HG02870 (cell line): ENCODE data around the gene GABPB2.
"Not testable (repeated sequence)": the region's sequence is repeated elsewhere in the genome, so short reads cannot be mapped to it uniquely, and the experiment has no call there.

ENCODE experiments used
- ATAC-seq: cut with Tn5 transposase; IDR thresholded peaks from one replicate; pipeline ENCODE4 v1.9.1; 2021; ENCODE audit warnings: mild to moderate bottlenecking, moderate library complexity; ENCODE audit not compliant: unreplicated experiment

Gene GABPB2

DNA sequence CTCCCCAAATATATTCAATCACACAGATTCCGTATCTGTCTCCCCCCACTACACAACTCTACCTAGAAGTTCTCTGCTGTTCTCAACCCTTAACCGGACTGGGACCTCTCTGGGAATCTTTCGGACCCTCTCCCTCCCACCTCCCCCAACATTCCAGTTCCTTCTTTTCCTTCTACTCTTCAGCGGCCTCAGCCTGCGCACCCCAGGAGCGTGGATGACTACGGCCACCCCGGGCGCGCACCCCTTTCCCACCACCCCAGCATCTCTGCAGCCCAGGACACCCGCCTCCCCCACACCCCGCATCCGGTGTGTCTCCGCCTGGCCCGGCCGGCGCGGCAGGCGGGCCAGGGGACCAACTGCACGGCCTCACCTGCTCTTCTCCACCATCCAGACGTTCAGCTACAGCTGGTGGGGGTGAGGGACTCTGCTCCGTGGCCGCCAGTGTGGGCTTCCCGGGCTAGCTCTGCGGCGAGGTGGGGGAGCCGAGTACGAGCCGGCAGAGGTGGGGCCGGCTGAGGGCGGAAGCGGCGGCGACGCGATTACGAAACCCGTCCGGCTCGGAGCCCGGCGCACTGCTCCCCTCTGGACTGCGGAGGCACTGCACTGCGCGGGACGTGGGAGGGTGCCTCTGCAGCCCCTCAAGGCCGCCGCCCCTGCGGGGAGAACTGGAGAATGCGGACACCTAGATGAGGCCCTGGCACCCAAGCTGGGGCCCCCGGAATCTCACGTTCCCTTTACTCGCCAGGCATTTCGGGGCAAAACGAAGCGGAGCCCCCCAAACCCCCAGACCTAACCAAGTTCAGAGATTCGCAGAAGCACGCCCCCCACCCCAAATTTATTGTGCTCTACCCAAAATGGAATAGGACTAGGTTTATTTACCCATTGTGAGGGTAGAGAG, 11.2 kb upstream of the GABPB2 start, which contains the start of gene CDC42SE1:
Gene CDC42SE1, minus strand, starts transcription at position 514 of the 898 bp plus-strand sequence. CDS start 3,892 bp downstream, outside the sequence.
- peak; percentile 78 for ATAC-seq

DNA sequence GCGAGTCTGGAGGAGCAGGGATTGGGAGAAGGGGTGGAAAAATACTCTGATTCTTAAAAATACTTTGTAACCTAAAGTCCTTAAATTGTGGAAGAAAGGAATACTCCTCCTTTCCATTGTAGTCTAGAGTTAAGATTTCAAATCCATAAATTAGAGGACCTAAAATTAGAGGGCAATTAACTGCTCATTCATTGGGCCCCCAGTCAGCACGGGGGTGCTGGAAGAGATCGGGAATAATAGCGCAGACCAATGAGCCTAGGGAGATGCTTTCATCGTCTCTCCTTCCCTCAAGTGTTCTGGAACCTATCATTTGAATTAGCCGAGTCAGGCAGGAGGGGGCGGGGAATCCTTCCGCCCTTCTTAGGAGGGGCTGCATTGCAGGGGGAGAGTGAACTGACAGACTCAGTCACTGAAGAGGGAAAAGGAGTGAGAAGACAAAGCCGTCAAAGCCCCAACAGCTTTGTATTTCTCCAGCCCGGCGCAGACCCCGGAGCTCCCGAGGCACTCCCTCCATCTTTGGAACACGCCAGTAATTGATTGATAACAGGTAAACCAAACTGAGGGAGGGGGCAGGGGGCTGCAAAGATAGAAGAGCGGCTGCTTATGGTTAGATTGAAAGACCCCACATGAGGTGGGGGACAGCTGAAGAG, 10.4 kb upstream of the GABPB2 start, which contains the start of gene MLLT11:
Gene MLLT11, plus strand, starts transcription at position 391 of the 650 bp plus-strand sequence. CDS start 6,828 bp downstream, outside the sequence.
- no peak for ATAC-seq

DNA sequence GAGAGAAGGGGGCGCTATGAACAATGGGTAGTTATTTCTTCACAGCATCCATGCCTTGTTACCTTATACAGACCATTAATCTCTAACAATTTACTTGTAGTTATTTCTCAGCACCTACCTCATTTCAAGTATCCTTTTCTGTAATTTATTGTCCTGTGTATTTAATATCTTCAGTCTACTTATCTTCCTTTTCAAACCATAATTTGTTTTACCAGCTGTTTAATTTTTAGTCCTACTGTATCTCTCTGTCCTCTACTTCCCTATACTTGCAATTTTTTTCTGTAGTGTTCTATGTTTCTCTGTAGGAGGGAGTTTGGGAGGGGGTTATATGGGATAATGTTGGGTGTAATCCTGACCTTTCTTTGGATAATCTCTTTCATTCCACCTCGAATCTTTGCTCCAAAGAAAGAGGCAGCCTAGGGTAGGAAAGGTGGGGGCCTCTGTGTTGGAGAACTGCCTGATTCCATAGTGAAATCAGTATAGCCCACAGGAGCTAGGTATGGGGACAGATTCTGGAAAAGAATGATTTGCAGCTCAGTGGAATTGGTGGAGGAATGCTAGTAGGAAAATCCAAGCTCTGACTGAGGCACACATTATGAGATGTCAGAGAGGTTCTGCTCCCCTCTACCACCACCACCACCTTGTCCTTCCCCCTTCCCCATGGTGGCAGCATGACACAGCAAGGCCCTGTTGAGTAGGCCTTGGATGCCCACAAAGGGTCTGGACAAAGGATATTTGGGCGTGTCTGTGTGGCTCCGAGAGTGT, 9.7 kb upstream of the GABPB2 start:
- ATAC-seq, result no peak

DNA sequence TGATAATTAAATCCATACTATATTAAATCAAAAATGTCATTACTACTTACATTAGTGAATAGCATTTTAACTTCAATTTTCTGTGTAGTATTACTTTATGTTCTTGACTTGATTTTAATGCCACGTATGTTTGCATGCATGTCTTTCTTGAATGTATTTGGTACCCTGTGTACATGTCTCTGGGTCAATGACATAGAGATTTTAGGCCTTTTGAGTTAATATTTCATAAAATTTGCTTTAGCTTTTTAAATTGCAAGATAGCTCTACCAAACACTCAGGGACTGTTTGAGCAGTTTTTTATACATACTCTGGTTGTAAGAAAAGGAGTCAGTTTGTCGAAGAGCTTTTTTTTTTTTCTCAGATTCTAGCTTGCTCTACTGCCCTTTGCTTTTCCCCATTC, 8.9 kb upstream of the GABPB2 start:
- ATAC-seq, result no peak

DNA sequence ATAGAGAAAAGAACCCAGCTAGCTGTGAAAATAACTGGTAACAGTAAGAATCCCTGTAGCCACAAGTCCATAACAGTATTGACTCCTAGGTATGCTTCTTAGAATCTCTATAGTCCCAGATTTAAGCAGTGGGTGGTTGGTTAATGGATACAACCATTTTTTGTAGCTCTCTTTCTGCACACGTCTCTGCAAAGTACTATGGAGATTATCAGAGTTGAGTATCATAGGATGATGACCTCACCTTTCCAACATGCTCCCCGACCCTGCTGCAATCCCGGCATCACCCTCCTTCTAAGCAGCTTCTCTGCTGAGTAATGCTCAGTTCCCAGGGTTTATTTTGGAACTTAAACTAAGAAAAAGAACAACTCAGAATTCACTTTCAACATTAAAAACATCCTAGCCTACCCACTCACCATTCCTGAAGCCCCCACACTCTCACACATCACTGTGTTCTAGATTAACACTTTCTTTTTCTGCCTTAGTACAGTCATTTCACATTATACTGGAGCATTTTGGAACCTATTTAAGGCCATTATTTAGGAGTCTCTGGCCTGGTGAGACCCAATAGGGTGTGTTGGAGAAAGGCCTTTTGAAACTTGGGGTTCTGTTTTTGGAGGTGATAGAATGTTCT, 7.7 kb upstream of the GABPB2 start:
- no peak for ATAC-seq

DNA sequence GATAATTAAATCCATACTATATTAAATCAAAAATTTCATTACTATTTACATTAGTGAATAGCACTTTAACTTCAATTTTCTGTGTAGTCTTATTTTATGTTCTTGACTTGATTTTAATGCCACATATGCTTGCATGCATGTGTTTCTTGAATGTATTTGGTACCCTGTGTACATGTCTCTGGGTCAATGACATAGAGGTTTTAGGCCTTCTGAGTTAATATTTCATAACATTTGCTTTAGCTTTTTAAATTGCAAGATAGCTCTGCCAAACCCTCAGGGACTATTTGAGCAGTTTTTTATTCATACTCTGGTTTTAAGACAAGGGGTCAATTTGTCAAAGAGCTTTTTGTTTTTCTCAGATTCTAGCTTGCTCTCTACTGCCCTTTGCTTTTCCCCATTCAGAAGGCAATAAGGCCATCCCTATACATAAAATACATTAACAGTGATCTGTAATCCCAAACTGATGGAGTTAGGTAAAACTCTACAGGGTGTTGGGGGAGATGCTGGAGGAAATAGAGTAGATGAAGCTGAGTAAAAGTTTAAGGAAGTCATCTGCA, 5.4 kb upstream of the GABPB2 start:
- no peak for ATAC-seq

DNA sequence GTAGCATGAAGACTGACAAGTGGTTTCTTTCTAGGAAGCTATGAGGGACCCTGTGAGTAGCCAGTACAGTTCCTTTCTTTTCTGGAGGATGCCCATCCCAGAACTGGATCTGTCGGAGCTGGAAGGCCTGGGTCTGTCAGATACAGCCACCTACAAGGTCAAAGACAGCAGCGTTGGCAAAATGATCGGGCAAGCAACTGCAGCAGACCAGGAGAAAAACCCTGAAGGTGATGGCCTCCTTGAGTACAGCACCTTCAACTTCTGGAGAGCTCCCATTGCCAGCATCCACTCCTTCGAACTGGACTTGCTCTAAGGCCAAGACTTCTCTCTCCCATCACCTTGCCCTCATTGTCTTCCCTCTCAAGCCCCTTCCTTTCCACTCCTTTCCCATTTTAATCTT, 3.4 kb upstream of the GABPB2 start:
- no peak for ATAC-seq

DNA sequence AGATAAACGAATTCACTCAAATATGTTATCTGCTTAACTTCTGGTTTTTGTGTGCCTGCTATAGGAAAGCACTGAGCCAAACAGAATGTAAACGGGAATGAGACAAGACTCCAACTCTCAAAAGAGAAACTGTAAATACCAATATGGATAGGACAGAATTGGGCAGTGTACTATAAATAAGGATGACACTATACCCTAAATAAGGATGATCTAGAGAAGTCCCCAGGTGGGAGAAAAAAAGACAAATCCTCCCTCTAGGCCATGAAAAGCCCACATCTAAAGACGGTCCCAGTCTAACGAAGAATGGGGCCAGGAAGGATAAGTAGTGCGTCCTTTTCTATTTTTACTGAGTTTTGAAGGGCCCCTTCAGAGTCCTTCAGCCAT, 1.5 kb upstream of the GABPB2 start:
- no peak for ATAC-seq

DNA sequence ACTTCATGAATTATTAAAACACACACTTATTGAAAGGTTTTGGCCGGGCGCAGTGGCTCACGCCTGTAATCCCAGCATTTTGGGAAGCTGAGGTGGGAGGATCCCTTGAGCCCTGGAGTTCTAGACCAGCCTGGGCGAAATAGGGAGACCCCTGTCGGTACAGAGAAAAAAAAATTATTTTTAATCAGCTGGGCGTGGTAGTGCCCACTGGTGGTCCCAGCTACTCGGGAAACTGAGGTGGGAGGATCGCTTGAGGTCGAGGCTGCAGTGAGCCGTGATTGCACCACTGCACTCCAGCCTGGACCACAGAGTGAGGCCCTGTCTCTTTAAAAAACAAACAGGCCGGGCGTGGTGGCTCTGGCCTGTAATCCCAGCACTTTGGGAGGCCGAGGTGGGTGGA, 1.7 kb downstream of the GABPB2 start:
- no peak for ATAC-seq

DNA sequence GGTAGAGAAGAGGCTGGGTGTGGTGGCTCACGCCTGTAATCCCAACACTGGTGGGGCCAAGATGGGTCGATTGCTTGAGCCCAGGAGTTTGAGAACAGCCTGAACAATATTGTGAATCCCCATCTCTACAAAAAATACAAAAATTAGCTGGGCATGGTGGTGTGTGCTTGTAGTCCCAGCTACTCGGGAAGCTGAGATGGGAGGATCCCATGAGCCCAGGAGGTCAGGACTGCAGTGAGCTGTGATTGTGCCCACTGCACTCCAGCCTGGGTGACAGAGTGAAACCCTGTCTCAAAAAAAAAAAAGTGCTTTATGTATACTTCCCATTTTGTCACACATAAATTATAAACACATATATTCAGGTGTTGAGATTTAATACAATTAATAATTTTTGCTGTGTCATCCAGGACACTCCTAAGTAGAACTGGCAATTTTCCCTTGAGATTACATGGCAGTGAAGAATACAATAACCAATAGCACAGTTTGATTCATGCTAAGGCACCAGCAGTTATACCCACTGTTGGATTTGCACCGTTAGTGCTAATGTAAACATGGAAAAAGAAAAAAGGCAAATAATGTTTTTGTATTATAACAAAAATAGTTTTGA, 15.5 kb downstream of the GABPB2 start:
- ATAC-seq, result no peak

DNA sequence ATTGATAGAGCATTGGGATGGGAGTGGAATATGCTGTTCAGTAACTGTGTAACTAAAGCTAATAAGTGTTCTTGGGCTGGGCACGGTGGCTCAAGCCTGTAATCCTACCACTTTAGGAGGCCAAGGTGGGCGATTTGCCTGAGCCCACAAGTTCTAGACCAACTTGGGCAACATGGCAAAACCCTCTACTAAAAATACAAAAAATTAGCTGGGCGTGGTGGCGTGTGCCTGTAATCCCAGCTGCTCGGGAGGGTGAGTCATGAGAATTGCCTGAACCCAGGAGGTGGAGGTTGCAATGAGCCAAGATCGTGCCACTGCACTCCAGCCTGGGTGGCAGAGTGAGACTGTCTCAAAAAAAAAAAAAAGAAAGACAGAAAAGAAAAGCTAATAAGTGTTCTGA, 26.9 kb downstream of the GABPB2 start:
- ATAC-seq, result not testable (repeated sequence)

DNA sequence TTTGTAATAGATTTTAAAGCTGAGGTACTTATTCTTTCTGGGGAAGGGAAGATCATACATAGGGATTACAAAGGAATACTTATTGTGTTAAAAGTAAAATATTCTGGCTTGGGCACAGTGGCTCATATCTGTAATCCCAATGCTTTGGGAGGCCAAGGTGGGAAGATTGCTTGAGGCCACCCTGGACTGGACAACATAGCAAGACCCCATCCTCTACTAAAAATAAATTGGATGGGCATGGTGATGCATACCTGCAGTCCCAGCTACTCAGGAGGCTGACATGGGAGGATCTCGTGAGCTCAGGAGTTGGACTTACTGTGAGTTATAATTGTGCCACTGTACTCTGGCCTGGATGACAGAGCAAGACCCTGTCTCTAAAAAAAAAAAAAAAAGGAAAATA, 27.6 kb downstream of the GABPB2 start:
- no peak for ATAC-seq

DNA sequence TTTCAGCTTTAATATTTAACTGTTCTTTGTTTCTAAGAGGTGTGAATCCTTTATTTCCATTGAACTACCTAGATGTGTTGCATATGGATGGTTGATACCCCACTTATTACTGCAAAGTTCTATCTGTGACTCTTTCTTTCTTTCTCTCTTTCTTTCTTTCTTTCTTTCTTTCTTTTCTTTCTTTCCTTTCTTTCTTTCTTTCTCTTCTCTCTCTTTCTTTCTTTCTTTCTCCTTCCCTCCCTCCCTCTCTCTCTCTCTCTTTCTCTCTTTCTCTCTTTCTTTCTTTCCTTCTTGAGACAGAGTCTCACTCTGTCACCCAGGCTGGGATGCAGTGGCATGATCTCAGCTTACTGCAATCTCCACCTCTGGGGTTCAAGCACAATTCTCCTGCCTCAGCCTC, 34.1 kb downstream of the GABPB2 start:
- ATAC-seq, result no peak

DNA sequence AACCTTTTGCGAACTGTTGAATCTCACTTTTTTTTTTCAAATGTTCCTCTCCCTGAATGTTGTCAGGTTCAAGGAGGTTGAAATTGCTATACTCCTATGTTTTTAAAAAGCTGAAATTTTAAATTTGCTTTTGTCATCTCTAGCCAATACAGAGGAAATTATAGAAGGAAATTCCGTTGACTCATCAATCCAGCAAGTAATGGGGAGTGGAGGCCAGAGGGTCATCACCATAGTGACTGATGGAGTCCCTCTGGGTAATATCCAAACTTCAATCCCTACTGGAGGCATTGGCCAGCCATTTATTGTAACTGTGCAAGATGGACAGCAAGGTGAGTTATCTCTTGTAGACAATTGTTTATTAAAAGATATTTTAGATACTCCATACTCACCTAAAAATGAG, 36.3 kb downstream of the GABPB2 start:
- no peak for ATAC-seq

DNA sequence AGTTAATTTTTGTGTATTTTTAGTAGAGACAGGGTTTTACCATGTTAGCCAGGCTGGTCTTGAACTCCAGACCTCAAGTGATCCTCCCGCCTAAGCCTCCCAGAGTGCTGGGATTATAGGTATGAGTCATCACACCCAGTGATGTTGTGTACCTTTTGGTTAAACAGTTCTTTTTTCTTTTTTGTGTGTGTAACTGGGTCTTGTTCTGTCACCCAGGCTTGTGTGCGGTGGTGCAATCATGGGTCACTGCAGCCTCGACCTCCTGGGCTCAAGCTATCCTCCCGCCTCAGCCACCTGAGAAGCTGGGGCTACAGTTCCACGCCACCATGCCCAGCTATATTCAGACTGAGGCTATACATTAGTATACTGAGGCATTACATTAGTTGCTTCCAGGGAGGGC, 37.8 kb downstream of the GABPB2 start:
- no peak for ATAC-seq

DNA sequence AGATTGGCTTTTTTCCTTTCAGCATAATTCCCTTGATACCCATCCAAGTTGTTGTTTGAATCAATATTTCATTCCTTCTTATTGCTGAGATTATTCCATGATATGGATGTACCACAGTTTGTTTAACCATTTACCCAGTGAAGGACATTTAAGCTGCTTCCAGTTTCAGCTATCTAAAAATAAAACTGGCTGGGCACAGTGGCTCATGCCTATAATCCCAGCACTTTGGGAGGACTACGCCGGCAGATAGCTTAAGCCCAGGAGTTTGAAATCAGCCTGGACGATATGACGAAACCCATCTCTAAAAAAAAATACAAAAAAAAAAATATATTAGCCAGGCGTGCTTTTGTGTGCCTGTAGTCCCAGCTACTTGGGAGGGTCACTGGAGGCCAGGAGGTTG, 43.3 kb downstream of the GABPB2 start:
- ATAC-seq, result no peak

DNA sequence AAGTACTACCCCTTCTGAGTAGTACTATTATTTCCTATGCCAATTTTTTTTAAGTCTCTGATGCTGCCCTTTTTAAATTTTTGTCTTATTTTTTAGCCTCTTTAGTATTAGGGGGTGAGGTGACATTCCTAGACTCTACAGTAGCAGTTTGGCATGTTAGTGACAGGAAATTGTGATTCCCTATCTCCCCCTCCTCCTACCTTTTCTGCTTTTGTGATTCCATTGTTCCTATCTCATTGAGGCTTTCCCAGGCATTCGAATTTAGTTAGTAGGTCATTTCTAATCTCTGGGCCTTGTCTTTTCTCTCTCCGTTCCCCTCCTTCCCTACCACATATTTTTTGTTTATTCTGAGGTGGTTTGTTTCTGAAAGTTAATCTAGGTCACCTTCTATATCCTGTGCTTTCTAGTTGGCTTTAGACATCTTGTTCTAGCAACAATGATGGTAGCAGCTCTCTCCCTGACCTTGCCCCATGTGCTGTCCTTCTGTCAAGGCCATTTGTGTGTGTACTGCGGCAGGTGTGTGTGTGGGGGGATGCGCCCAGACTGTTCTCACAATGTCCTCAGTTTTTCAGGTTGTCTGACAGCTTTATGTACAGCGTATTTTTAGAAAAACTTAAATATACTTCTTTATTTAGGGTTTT, 54.3 kb downstream of the GABPB2 start:
- ATAC-seq, result no peak

DNA sequence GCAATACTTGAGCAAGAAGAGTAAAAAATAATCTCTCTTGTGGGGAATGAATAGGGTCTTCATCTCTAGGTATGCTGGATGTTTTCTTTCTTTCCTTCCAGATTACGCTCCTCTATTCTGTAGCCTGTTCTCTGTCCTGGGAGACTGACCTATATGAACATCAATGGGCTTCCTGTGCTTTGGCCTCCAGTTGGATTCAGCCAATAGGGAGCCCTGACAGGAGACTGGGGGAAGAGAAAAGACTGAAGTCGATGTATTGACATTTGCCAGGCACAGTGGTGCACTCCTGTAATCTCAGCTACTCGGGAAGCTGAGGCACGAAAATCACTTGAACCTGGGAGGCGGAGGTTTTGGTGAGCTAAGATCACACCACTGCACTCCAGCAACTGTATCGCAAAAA, 58.2 kb downstream of the GABPB2 start:
- no peak for ATAC-seq

DNA sequence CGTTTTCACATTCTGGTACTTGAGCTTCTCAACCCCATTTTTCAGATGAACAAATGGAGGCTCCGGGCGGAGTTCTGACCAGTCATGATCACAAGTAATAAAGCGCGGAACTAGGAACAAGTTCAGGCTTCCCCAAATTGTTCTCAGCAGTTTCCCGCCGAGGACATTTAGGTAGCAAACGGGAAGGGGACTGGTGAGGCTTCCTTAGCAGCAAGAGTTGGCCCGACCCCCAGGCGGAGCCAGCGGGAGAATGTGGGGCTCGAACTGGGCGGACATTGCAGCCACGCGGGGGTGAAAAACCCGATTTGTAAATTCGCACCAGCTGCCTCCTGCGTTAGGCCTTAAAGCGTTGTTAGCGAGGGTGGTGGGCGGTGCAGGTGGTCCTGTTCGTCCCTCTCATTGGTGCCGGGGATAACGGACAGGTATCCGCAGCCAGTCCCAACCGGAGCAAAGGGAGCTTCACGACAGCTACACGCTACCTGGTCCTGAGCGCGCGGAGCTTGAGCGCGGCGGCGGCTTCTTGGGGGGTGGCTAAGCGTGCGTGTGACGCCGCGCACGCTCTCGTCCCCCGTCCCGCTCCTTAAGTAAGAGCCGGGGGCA, 60.5 kb downstream of the GABPB2 start:
- no peak for ATAC-seq
